Activated CD8-positive, alpha-beta T cell treated with anti-CD3 and anti-CD28 coated beads for 36 hours (primary cell): ENCODE data around the gene GCLC. TPM values are rescaled to one million over a fixed set of nuclear protein-coding genes. Genes with fewer than 3 reads are reported as not detected.

ENCODE experiments used
- ATAC-seq: fragments of 200-7000 bp; cut with Tn5 transposase; one replicate; pipeline ENCODE4 v1.10.0; 2021; ENCODE audit warnings: mild to moderate bottlenecking, moderate library complexity
- CTCF ChIA-PET: fragments of 350-600 bp; sonication (Branson Sonifier 250); formaldehyde crosslinking; loops from one replicate; lab custom pipeline; 2021; ENCODE audit warnings: antibody characterized with exemption; lab: Charles Lee
- POLR2A ChIA-PET: fragments of 350-600 bp; sonication (Branson Sonifier 250); formaldehyde crosslinking; loops from one replicate; lab custom pipeline; 2021; ENCODE audit warnings: antibody characterized with exemption; lab: Charles Lee
- DNase-seq: peaks from one replicate; pipeline ENCODE4 v3.0.0-alpha.2; 2020
- H3K27ac Mint-ChIP-seq: one replicate; pipeline ENCODE4 v1.8.0; 2021; ENCODE audit warnings: mild to moderate bottlenecking, mixed read lengths
- H3K27me3 Mint-ChIP-seq: one replicate; pipeline ENCODE4 v1.8.0; 2021; ENCODE audit warnings: mixed read lengths
- H3K36me3 Mint-ChIP-seq: one replicate; pipeline ENCODE4 v1.8.0; 2021; ENCODE audit warnings: low read depth, mixed read lengths
- H3K4me1 Mint-ChIP-seq: one replicate; pipeline ENCODE4 v1.8.0; 2021; ENCODE audit warnings: low read depth, mixed read lengths
- H3K4me3 Mint-ChIP-seq: one replicate; pipeline ENCODE4 v1.8.0; 2021; ENCODE audit warnings: mild to moderate bottlenecking, moderate library complexity, mixed read lengths
- H3K9me3 Mint-ChIP-seq: one replicate; pipeline ENCODE4 v1.8.0; 2021; ENCODE audit warnings: mixed read lengths
- intact Hi-C: fragments of 100-400 bp; cut with micrococcal nuclease; formaldehyde crosslinking; loops from one replicate; pipeline ENCODE4 v1.10.0; 2022
- total RNA-seq, 2 experiments: library from RNA; stranded (reverse); gene quantifications; one replicate each; pipeline ENCODE4 v1.2.3, GENCODE V29; 2021
- TF ChIP-seq, protein P1 (sequence below): fragments of 200-600 bp; IDR thresholded peaks from one replicate; pipeline ENCODE4 v1.8.0; 2022; ENCODE audit warnings: antibody characterized with exemption, mild to moderate bottlenecking

Gene GCLC
- total RNA-seq, 2 experiments from 2014 or later: 17.0 to 18.6 TPM

DNA sequence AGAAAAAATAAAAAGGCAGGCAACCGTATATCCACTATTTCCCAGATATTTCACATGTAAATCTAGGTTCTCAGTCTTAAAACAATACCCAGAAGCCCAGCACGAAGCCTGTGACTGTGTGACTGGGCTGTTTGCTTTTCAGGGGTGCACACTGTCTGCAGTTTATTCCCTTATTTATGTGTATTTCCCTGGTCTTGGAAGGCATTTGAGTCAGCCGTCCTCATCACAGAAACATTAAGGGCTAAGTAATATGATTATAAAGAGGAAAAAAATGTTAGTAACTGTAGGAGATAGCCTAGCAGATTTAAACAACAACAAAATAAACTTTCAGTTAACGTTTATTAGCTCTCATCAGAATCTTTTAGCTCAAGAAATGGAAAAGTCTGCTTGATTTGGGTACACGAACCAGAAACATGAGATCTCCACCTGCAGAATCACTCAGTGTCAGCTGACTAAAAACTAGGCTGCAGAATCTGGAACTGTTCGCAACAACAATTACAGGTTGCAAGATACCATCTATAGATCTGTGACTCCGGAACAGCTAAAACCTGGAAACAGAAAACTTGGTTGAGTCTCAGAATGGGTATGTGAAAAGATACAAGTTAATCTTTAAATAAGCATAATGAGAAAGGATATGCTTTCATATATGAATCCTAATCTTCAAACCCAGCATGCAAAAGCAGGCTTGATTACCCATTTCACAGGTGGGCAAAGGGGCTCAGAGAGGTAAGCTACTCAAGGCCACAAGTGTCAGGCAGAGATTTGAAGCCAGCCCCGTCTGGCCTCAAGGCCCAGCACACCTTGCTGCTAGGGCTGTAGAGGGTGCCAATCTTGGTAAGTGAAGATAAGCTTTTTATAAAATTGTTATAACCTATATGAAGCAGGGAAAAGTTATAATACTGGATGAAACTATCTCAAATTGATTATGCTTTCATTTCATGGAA is 21.1 kb downstream of the GCLC start:
- Mint-ChIP-seq H3K9me3 (no peaks in the 10 kb centered on the region), H3K36me3 (peaks cover 3% of the 10 kb centered on the region), H3K4me1 (peaks cover 8% of the 10 kb centered on the region), H3K27me3 (no peaks in the 10 kb centered on the region), H3K4me3 (no peak overlapping the region), H3K27ac (no peak overlapping the region)
- CTCF ChIA-PET: interaction anchor here (1.1 to 1.4 kb wide), 4 partner anchors 16 to 204 kb away, joined by 3 to 10 read pairs (median 3); no protein-coding TSS in a partner anchor
- POLR2A ChIA-PET: no interaction called here
- DNase-seq (no peak), ATAC-seq (no peak)
- intact Hi-C loops: no loop called here
- TF ChIP-seq, protein P1, sequence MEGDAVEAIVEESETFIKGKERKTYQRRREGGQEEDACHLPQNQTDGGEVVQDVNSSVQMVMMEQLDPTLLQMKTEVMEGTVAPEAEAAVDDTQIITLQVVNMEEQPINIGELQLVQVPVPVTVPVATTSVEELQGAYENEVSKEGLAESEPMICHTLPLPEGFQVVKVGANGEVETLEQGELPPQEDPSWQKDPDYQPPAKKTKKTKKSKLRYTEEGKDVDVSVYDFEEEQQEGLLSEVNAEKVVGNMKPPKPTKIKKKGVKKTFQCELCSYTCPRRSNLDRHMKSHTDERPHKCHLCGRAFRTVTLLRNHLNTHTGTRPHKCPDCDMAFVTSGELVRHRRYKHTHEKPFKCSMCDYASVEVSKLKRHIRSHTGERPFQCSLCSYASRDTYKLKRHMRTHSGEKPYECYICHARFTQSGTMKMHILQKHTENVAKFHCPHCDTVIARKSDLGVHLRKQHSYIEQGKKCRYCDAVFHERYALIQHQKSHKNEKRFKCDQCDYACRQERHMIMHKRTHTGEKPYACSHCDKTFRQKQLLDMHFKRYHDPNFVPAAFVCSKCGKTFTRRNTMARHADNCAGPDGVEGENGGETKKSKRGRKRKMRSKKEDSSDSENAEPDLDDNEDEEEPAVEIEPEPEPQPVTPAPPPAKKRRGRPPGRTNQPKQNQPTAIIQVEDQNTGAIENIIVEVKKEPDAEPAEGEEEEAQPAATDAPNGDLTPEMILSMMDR: no peak

DNA sequence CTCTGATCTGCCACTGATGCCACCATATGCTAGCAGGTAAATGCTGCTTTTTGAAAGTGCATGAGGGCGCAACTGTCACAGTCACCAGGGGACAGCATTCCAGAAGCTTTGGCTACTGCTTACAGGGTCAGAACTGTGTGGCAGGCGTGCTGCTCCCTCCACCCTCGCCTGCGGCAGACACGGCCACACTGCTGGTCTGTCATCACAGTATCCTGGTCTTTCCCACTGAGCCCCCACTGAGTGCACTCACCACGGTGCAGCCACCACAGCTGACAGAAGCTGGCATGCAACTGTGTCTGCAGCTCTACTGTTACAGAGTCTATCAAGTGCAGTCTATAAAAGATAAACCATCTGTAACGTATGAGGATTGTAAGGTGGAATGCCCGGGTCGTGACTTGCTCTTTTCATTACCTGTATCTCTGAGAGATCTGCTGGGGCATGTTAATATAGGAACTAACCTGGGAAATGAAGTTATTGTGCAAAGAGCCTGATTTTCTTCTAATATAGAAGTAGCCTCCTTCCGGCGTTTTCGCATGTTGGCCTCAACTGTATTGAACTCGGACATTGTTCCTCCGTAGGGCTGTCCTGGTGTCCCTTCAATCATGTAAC is 24.5 kb downstream of the GCLC start:
- ATAC-seq (no peak), DNase-seq (no peak)
- Mint-ChIP-seq H3K27ac (no peak overlapping the region), H3K4me3 (no peak overlapping the region), H3K36me3 (peaks cover 4% of the 10 kb centered on the region), H3K9me3 (no peaks in the 10 kb centered on the region), H3K27me3 (no peaks in the 10 kb centered on the region), H3K4me1 (peaks cover 8% of the 10 kb centered on the region)
- ChIA-PET POLR2A (no interaction called here), CTCF (interaction anchor here (1.2 to 2.3 kb wide), 2 partner anchors 208 kb away, joined by 3 to 10 read pairs; no protein-coding TSS in a partner anchor)
- TF ChIP-seq, protein P1: no peak
- intact Hi-C loops: no loop called here

GRCh38 chr6:53518862-53519261 is 26.0 kb downstream of the GCLC start:
- H3K36me3 Mint-ChIP-seq: peaks cover 7% of the 10 kb centered on the region
- ChIA-PET CTCF (interaction anchor here (0.6 to 2.3 kb wide), 4 partner anchors 25 to 209 kb away, joined by 3 to 10 read pairs (median 4); no protein-coding TSS in a partner anchor), POLR2A (no interaction called here)
- no peak overlapping the region for H3K4me3 Mint-ChIP-seq
- ATAC-seq (no peak), DNase-seq (no peak)
- H3K27me3 Mint-ChIP-seq: no peaks in the 10 kb centered on the region
- intact Hi-C loops: no loop called here
- no peaks in the 10 kb centered on the region for H3K4me1 Mint-ChIP-seq
- TF ChIP-seq, protein P1: no peak
- no peak overlapping the region for H3K27ac Mint-ChIP-seq
- no peaks in the 10 kb centered on the region for H3K9me3 Mint-ChIP-seq

DNA sequence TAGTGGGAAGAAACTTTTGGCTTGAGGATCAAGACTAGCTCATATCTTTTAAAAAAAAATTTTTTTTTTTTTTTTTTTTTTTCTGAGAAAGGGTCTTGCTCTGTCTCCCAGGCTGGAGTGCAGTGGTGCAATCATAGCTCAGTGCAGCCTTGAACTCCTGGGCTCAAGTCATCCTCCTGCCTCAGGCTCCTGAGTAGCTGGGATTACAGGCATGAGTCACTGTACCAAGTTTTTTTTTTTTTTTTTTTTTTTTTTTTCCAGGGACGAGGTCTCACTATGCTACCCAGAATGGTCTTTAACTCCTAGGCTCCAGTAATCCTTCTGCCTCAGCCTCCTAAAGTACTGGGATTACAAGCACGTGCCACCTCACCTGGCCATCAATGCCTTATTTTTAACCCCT is 27.9 kb downstream of the GCLC start:
- Mint-ChIP-seq H3K36me3 (peaks cover 11% of the 10 kb centered on the region), H3K4me3 (no peak overlapping the region), H3K27ac (no peak overlapping the region), H3K4me1 (no peaks in the 10 kb centered on the region), H3K27me3 (no peaks in the 10 kb centered on the region), H3K9me3 (no peaks in the 10 kb centered on the region)
- intact Hi-C loops: no loop called here
- no peak for ATAC-seq
- no peak for DNase-seq
- TF ChIP-seq, protein P1: no peak
- CTCF ChIA-PET: interaction anchor here (0.8 to 1.3 kb wide), 5 partner anchors 28 to 1201 kb away, joined by 3 to 4 read pairs (median 3); partner anchors contain the start of gene GCLC
- POLR2A ChIA-PET: no interaction called here
